HEK293 (cell line): Measurements from ENCODE around the gene SLC25A39.

Experiments
- CTCF ChIA-PET: fragments of 350-600 bp; formaldehyde crosslinking; extraction: SDS; loops from one replicate; lab custom pipeline; 2021; ENCODE audit warnings: antibody characterized with exemption; lab: Yijun Ruan, JAX
- POLR2A ChIA-PET: fragments of 300-600 bp; formaldehyde crosslinking; extraction: SDS; loops from one replicate; lab custom pipeline; 2020; ENCODE audit warnings: antibody characterized with exemption, inconsistent platforms; lab: Yijun Ruan, JAX
- H3K27ac ChIP-seq: fragments of 200-500 bp; sonication (Bioruptor generic); 2 replicates; pipeline ENCODE4 v1.5.1; 2014; ENCODE audit warnings: low read depth, low read length, control low read depth, inconsistent platforms; ENCODE audit errors: extremely low read depth
- H3K36me3 ChIP-seq, 2 experiments: fragments of 200-500 bp in 1 of 2; sonication (Bioruptor generic) in 1 of 2; 1 replicate in 1 of 2; 2 replicates in 1 of 2; pipeline ENCODE4 v1.5.1; 2014 to 2017; ENCODE audit warnings: inconsistent platforms in 2 of 2, low read length in 2 of 2; ENCODE audit not compliant: control insufficient read depth in 2 of 2, insufficient read depth in 1 of 2
- H3K4me1 ChIP-seq: fragments of 200-500 bp; sonication (Bioruptor generic); 2 replicates; pipeline ENCODE4 v1.5.1; 2014; ENCODE audit warnings: mild to moderate bottlenecking, low read length, inconsistent platforms; ENCODE audit not compliant: control insufficient read depth, insufficient read depth
- H3K4me3 ChIP-seq: 2 replicates; pipeline ENCODE4 v1.5.1; 2011; ENCODE audit warnings: low read depth, mild to moderate bottlenecking, control low read depth, low read length, moderate library complexity
- H3K9me3 ChIP-seq: fragments of 200-500 bp; sonication (Bioruptor generic); 2 replicates; pipeline ENCODE4 v1.5.1; 2014; ENCODE audit warnings: low read depth, low read length, inconsistent platforms; ENCODE audit not compliant: control insufficient read depth, insufficient read depth
- SP7 ChIP-seq: fragments of 450-650 bp; formaldehyde crosslinking; IDR thresholded peaks from 2 replicates; pipeline ENCODE4 v1.5.1; 2016; ENCODE audit warnings: missing biosample characterization, missing genetic modification characterization
- YY2 ChIP-seq: fragments of 450-650 bp; formaldehyde crosslinking; IDR thresholded peaks from 2 replicates; pipeline ENCODE4 v1.5.1; 2016; ENCODE audit warnings: missing biosample characterization, missing genetic modification characterization
- ZBTB7A ChIP-seq: fragments of 450-650 bp; formaldehyde crosslinking; IDR thresholded peaks from 2 replicates; pipeline ENCODE4 v1.5.1; 2016; ENCODE audit warnings: low read depth, missing biosample characterization, missing genetic modification characterization
- ZEB2 ChIP-seq: fragments of 450-650 bp; formaldehyde crosslinking; IDR thresholded peaks from 2 replicates; pipeline ENCODE4 v1.5.1; 2016; ENCODE audit warnings: missing biosample characterization, missing genetic modification characterization
- ZFHX2 ChIP-seq: fragments of 450-650 bp; formaldehyde crosslinking; conservative IDR thresholded peaks from 2 replicates; pipeline ENCODE4 v1.5.1; 2016; ENCODE audit warnings: missing biosample characterization, missing genetic modification characterization
- ZNF146 ChIP-seq: fragments of 450-650 bp; formaldehyde crosslinking; IDR thresholded peaks from 2 replicates; pipeline ENCODE4 v1.5.1; 2016; ENCODE audit warnings: missing biosample characterization, missing genetic modification characterization
- ZNF280C ChIP-seq: fragments of 450-650 bp; formaldehyde crosslinking; IDR thresholded peaks from 2 replicates; pipeline ENCODE4 v1.5.1; 2016; ENCODE audit warnings: missing biosample characterization, missing genetic modification characterization
- ZNF423 ChIP-seq: fragments of 450-650 bp; formaldehyde crosslinking; IDR thresholded peaks from 2 replicates; pipeline ENCODE4 v1.5.1; 2016; ENCODE audit warnings: missing biosample characterization, missing genetic modification characterization
- ZNF548 ChIP-seq: fragments of 450-650 bp; formaldehyde crosslinking; IDR thresholded peaks from 2 replicates; pipeline ENCODE4 v1.5.1; 2016; ENCODE audit warnings: missing biosample characterization, missing genetic modification characterization
- ZNF701 ChIP-seq: fragments of 450-650 bp; formaldehyde crosslinking; IDR thresholded peaks from 2 replicates; pipeline ENCODE4 v1.5.1; 2016; ENCODE audit warnings: missing biosample characterization, missing genetic modification characterization
- ZSCAN16 ChIP-seq: fragments of 450-650 bp; formaldehyde crosslinking; IDR thresholded peaks from 2 replicates; pipeline ENCODE4 v1.5.1; 2016; ENCODE audit warnings: missing biosample characterization, missing genetic modification characterization
- TF ChIP-seq, protein P1 (sequence below): fragments of 450-650 bp; formaldehyde crosslinking; IDR thresholded peaks from 2 replicates; pipeline ENCODE4 v1.5.1; 2016; ENCODE audit warnings: missing biosample characterization, missing genetic modification characterization
- TF ChIP-seq, protein P2 (sequence below): fragments of 450-650 bp; formaldehyde crosslinking; IDR thresholded peaks from 2 replicates; pipeline ENCODE4 v1.5.1; 2016; ENCODE audit warnings: missing biosample characterization, missing genetic modification characterization
- TF ChIP-seq, protein P3 (sequence below): fragments of 450-650 bp; formaldehyde crosslinking; IDR thresholded peaks from 2 replicates; pipeline ENCODE4 v1.5.1; 2016; ENCODE audit warnings: missing biosample characterization, missing genetic modification characterization

The SLC25A39 gene

DNA sequence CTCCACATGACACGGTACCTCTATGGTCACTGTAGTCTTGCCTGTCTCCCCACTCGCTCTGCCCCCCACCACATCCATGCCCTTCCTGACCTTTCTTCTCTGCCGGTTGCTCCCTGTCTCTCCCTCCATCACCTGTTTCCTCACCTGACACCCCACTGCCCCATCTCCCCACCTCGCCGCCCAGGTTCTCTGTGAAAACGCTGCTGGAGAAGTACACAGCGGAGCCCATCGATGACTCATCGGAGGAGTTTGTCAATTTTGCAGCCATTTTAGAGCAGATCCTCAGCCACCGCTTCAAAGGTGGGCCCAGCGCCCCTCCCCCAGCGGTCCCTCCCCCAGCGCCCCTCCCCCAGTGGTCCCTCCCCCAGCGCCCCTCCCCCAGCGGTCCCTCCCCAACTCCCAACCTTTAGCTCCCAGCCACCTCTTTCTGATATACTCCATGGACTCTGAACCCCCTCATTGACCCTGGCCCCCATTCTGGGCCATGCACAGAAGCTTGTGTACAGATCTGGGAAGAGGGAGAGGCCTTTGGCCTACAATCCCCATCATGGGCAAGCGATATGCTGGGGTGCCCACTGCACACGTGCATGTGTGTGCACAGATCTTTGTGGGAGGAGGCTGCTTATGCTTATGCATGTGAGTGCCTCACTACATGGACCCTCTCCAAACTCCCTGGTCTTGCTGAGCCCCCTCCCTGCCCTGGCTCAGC is 12.1 kb downstream of the SLC25A39 start:
- CTCF ChIA-PET = interaction anchor here (0.5 to 1.3 kb wide), 3 partner anchors 11 to 92 kb away, joined by 3 to 4 read pairs (median 3); no protein-coding TSS in a partner anchor
- TF ChIP-seq, protein P1, sequence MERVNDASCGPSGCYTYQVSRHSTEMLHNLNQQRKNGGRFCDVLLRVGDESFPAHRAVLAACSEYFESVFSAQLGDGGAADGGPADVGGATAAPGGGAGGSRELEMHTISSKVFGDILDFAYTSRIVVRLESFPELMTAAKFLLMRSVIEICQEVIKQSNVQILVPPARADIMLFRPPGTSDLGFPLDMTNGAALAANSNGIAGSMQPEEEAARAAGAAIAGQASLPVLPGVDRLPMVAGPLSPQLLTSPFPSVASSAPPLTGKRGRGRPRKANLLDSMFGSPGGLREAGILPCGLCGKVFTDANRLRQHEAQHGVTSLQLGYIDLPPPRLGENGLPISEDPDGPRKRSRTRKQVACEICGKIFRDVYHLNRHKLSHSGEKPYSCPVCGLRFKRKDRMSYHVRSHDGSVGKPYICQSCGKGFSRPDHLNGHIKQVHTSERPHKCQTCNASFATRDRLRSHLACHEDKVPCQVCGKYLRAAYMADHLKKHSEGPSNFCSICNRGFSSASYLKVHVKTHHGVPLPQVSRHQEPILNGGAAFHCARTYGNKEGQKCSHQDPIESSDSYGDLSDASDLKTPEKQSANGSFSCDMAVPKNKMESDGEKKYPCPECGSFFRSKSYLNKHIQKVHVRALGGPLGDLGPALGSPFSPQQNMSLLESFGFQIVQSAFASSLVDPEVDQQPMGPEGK (tag by site-specific recombination) = peak; percentile 48; the same call in 1 of the 2 replicates
- TF ChIP-seq ZEB2 (peak; percentile 46; the same call in 1 of the 2 replicates), YY2 (tag by site-specific recombination) (peak; percentile 11; the same call in 1 of the 2 replicates), ZNF701 (no peak), ZBTB7A (tag by site-specific recombination) (0 out of 2 replicates have a peak, but pooled peaks have one; percentile 23)
- TF ChIP-seq, protein P2, sequence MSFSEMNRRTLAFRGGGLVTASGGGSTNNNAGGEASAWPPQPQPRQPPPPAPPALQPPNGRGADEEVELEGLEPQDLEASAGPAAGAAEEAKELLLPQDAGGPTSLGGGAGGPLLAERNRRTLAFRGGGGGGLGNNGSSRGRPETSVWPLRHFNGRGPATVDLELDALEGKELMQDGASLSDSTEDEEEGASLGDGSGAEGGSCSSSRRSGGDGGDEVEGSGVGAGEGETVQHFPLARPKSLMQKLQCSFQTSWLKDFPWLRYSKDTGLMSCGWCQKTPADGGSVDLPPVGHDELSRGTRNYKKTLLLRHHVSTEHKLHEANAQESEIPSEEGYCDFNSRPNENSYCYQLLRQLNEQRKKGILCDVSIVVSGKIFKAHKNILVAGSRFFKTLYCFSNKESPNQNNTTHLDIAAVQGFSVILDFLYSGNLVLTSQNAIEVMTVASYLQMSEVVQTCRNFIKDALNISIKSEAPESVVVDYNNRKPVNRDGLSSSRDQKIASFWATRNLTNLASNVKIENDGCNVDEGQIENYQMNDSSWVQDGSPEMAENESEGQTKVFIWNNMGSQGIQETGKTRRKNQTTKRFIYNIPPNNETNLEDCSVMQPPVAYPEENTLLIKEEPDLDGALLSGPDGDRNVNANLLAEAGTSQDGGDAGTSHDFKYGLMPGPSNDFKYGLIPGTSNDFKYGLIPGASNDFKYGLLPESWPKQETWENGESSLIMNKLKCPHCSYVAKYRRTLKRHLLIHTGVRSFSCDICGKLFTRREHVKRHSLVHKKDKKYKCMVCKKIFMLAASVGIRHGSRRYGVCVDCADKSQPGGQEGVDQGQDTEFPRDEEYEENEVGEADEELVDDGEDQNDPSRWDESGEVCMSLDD (tag by site-specific recombination) = 0 out of 2 replicates have a peak, but pooled peaks have one; percentile 44
- TF ChIP-seq, all 188 proteins: peak for 5
- no peaks in the 10 kb centered on the region for H3K36me3 ChIP-seq
- H3K4me3 ChIP-seq = no peak overlapping the region
- no peaks in the 10 kb centered on the region for H3K9me3 ChIP-seq
- POLR2A ChIA-PET = interaction anchor here (6.5 kb wide), 1 partner anchor 92 kb away, joined by 38 read pairs; the partner anchor contains the start of gene UBTF
- no peak overlapping the region for H3K27ac ChIP-seq
- H3K4me1 ChIP-seq = peaks cover 7% of the 10 kb centered on the region; the same call in 1 of the 2 replicates

DNA sequence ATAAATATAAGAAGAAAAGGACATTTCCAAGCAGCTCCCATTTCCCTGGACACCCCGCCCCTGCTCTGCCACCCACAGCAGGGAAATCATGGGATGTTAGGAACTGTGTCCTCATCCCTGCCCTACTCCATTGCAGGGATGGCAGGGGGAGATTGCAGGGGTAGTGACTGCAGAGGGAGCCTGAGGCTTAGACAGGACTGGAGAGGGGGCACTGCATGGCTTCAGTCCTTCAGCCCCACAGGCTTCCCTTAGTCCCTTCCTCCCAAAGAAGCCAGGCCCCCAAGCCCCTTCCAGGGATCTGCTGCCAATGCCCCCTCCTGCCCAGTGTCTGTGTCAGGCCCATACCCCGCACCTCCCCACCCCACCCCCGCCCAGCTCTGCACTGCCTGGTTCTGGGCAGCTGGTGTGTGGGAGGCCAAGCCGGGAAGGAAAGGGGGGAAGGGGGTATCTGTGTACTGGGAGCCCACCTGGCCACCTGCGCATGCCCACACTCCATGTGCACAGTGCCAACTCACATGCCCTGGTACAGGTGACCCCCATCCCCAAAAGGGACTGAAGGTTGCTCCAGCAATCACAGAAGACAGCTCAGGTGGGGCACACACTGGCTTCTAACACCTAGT is 13.0 kb downstream of the SLC25A39 start:
- Histone ChIP-seq H3K36me3 (no peaks in the 10 kb centered on the region), H3K9me3 (no peaks in the 10 kb centered on the region), H3K4me1 (peaks cover 7% of the 10 kb centered on the region; the same call in 1 of the 2 replicates), H3K27ac (no peak overlapping the region), H3K4me3 (no peak overlapping the region)
- POLR2A ChIA-PET = no interaction called here
- TF ChIP-seq, protein P3, sequence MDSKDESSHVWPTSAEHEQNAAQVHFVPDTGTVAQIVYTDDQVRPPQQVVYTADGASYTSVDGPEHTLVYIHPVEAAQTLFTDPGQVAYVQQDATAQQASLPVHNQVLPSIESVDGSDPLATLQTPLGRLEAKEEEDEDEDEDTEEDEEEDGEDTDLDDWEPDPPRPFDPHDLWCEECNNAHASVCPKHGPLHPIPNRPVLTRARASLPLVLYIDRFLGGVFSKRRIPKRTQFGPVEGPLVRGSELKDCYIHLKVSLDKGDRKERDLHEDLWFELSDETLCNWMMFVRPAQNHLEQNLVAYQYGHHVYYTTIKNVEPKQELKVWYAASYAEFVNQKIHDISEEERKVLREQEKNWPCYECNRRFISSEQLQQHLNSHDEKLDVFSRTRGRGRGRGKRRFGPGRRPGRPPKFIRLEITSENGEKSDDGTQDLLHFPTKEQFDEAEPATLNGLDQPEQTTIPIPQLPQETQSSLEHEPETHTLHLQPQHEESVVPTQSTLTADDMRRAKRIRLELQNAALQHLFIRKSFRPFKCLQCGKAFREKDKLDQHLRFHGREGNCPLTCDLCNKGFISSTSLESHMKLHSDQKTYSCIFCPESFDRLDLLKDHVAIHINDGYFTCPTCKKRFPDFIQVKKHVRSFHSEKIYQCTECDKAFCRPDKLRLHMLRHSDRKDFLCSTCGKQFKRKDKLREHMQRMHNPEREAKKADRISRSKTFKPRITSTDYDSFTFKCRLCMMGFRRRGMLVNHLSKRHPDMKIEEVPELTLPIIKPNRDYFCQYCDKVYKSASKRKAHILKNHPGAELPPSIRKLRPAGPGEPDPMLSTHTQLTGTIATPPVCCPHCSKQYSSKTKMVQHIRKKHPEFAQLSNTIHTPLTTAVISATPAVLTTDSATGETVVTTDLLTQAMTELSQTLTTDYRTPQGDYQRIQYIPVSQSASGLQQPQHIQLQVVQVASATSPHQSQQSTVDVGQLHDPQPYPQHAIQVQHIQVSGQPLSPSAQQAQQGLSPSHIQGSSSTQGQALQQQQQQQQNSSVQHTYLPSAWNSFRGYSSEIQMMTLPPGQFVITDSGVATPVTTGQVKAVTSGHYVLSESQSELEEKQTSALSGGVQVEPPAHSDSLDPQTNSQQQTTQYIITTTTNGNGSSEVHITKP (tag by site-specific recombination) = peak; percentile 69
- peak; percentile 46; the same call in 1 of the 2 replicates for TF ChIP-seq ZFHX2
- no peak for TF ChIP-seq ZNF423 (tag by site-specific recombination)
- TF ChIP-seq SP7 (tag by site-specific recombination) = no peak
- no peak for TF ChIP-seq ZNF146
- no peak for TF ChIP-seq ZNF280C (tag by site-specific recombination)
- no peak for TF ChIP-seq ZNF548 (tag by site-specific recombination)
- TF ChIP-seq ZSCAN16 (tag by site-specific recombination) = no peak
- TF ChIP-seq, all 188 proteins: peak for 2
- CTCF ChIA-PET = no interaction called here
